GM21825 (cell line): ENCODE results near the gene DOCK1.

Experiments used
- ATAC-seq: cut with Tn5 transposase; IDR thresholded peaks from one replicate; pipeline ENCODE4 v1.9.1; 2021; ENCODE audit warnings: mild to moderate bottlenecking, moderate library complexity; ENCODE audit not compliant: unreplicated experiment

The DOCK1 gene

GRCh38 chr10:127440371-127440770 is 535.1 kb downstream of the DOCK1 start:
- ATAC-seq = no peak

GRCh38 chr10:127441350-127442219 is 536.4 kb downstream of the DOCK1 start:
- ATAC-seq = no peak

DNA sequence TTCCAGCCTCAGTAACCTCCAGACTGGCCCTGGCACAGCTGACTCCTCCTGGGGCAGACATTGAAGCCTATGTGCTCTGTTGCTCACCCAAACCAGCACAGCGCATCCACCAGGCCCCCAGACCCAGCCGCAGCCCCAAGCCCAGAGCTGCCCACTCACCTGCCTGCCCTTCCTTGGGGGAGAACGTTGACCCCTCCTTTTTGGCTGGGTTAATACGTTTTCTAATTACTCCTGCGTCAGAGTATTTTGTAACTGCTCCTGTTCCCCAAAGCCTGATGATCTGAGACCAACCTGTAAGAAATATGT is 536.9 kb downstream of the DOCK1 start:
- ATAC-seq = no peak

- ATAC-seq = no peak
These were observed 538.9 kb downstream of the DOCK1 start for GRCh38 chr10:127444155-127444554.

DNA sequence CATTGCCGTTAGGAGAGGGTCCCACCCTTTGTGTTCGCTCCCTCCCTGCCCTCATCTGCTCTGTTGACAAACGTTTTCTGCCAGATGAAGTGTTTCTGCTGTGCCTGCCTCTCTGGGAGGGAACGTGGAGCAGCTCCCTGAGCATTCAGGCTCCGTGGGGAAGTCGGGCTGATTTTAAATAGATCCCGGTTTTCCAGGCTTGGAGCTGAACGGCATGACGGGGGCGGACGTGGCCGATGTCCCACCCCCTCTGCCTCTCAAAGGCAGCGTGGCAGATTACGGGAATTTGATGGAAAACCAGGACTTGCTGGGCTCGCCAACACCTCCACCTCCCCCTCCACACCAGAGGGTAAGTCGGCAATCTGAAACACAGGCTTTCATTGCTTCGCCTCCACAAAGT is 542.0 kb downstream of the DOCK1 start:
- ATAC-seq = no peak

DNA sequence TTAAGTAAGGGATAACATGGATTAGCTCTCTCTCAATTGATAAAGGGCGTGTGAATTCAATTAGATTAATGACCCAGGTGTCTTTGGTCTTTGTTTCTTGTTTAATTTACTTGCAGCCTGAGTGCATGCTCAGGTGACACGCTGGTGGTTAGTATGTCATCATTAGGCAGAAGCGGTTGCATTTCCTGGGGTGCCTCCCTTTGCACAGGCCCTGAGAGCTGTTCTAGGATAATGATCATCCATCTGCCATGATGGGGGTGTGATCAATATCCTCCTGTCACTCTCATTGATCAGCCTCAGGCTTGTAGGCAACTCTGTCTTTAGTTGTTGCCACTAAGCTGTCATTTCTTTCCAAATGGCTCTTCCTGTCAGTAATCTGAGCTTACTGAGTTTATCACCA is 544.3 kb downstream of the DOCK1 start:
- ATAC-seq = no peak

- ATAC-seq = no peak
These were observed 545.4 kb downstream of the DOCK1 start for GRCh38 chr10:127450644-127451043.

- ATAC-seq = no peak
These were observed 546.4 kb downstream of the DOCK1 start for GRCh38 chr10:127451628-127452027.

DNA sequence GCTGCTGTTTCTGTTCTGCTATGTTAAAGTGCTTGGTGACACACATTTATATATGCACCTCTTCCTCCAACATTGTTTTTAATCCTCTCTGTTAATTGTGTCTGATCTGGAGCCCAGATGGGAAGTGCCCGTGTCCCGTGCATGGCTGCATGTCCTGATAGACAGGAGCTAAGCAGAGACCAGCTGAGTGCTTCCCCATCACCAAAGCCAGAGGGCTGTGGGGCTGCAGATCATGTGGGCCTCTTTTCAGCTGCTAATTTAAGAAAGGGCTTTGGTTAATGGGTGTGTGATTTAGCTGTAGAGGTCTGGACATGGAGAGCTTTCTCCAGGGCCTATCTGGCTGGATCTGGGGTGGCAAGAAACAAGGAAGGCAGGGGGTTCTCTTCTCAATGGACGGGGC is 547.3 kb downstream of the DOCK1 start:
- no peak for ATAC-seq

GRCh38 chr10:127453706-127454105 is 548.5 kb downstream of the DOCK1 start:
- no peak for ATAC-seq

DNA sequence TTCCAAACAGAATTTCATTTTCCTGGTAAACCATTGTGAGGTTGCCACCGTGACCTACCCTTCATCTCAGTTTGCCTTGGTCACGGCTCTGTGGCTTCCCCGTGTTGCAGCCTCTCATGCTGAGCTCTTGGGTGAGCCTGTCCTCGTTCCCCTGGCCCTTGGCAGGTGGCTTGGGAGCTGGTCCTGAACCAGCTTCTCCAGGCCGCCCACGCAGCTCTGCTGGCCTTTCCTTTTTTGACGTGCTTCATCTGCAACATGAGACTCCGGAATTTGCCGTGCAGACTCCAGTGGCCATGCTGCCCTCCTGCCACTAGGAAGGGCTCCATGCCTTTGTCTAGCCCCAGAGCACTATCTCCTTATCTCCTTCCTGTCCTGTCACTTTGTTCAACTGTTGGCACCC is 550.9 kb downstream of the DOCK1 start:
- ATAC-seq = no peak

GRCh38 chr10:127458016-127458810 is 553.0 kb downstream of the DOCK1 start:
- no peak for ATAC-seq

GRCh38 chr10:127458829-127459228 is 553.6 kb downstream of the DOCK1 start:
- ATAC-seq = no peak

GRCh38 chr10:127459918-127460317 is 554.7 kb downstream of the DOCK1 start:
- ATAC-seq = no peak

GRCh38 chr10:127462643-127463295 is 557.5 kb downstream of the DOCK1 start:
- no peak for ATAC-seq

DNA sequence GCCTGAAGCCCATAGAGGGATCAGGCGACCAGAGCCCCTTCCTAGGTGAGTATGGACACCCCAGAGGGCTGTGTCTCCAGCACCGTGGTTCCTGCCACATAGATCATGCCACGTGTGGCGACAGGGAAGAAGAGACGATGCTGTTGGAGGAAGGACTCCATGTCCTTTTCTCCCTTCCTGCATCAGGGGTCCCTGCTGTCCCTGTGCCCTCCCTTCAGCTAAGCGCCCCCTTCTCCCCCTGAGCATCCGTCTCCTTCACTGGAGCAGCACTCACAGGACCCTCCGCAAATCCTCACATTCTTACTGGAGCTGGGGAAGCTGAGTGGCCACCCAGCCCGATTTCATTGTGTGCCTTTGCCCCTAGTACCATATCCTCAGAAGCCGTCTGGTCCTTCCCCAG is 558.3 kb downstream of the DOCK1 start:
- ATAC-seq = no peak

DNA sequence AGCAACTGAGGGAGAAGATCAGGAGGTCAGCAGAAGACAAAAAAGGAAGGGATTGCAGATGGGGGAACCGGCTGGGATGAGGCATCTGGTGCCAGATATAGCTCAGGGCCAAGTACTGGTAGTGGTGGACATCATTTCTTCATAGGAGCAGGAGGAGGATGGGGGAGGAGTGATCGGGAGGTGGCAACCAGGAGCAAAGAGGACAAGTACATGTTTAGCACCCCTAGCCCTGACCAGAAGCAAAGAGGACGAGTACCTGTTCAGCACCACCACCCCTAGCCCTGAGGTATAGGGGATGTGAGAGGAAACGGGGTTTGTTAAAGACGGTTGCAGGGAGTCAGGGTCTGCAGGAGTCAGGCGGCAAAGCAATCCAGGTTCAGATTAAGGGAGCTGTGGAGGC is 559.3 kb downstream of the DOCK1 start:
- ATAC-seq = no peak

- no peak for ATAC-seq
These were observed 562.6 kb downstream of the DOCK1 start for GRCh38 chr10:127467811-127468210.

DNA sequence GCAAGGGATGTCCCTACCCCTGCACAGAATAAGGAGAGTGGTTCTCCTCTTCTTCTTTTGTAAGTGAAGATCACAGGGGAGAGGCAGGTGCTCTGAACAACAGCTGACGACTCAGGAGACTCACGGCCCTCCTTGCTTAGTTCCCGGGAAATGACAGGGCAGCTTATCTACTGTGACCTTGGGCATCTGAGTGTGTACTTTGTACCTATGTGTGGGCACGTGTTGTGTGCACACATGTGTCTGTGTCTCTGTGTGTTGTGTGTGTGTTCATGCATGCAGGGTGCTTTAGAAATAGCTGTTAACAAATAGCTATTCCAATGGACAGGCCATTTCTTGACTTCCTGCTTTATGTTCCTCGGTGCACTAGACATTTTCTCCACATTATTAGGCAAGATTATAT is 563.4 kb downstream of the DOCK1 start:
- ATAC-seq = no peak

GRCh38 chr10:127470911-127471310 is 565.7 kb downstream of the DOCK1 start:
- ATAC-seq = no peak

GRCh38 chr10:127472976-127473375 is 567.7 kb downstream of the DOCK1 start:
- ATAC-seq = no peak

GRCh38 chr10:127474501-127474900 is 569.3 kb downstream of the DOCK1 start:
- ATAC-seq = no peak
